GM19351 (cell line): ENCODE results near the gene FBXO47.

Experiments used
- ATAC-seq: cut with Tn5 transposase; IDR thresholded peaks from one replicate; pipeline ENCODE4 v1.9.1; 2021; ENCODE audit warnings: mild to moderate bottlenecking, moderate library complexity; ENCODE audit not compliant: unreplicated experiment

FBXO47 gene

GRCh38 chr17:38905375-38905774 lies 61.8 kb downstream of the FBXO47 start:
- no peak for ATAC-seq

DNA sequence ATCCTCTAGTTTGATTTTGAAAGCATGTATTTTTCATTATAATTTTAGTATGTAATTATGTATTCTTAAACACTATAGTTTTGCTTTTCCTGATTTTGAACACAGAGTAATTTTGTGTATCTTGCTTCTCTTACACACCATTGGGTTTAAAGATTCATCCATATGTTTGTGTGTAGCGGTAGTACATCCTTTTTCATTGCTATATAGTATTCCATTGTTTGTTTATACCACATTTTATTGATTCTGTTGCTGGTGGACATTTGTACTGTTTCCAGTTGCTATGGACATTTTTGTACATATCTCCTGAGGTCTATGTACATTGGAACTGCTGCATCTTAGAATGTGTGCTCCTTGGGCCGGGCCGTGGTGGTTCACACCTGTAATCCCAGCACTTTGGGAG lies 62.3 kb downstream of the FBXO47 start:
- no peak for ATAC-seq

DNA sequence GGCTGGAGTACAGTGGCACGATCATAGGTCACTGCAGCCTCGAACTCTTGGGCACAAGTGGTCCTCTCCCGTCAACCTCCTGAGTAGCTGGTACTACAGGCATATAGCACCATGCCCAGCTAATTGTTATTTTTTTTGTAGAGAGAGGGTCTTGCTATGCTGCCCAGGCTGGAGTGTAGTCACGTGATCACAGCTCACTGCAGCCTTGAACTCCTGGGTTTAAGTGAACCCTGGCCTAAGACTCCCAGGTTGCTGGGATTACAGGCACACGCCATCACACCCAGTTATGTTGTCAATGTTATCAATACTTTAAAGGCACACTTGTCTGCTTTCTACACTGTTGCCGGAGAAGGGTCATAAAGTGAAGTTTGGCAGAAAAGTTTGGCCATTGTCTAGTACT lies 63.8 kb downstream of the FBXO47 start:
- ATAC-seq, result no peak

DNA sequence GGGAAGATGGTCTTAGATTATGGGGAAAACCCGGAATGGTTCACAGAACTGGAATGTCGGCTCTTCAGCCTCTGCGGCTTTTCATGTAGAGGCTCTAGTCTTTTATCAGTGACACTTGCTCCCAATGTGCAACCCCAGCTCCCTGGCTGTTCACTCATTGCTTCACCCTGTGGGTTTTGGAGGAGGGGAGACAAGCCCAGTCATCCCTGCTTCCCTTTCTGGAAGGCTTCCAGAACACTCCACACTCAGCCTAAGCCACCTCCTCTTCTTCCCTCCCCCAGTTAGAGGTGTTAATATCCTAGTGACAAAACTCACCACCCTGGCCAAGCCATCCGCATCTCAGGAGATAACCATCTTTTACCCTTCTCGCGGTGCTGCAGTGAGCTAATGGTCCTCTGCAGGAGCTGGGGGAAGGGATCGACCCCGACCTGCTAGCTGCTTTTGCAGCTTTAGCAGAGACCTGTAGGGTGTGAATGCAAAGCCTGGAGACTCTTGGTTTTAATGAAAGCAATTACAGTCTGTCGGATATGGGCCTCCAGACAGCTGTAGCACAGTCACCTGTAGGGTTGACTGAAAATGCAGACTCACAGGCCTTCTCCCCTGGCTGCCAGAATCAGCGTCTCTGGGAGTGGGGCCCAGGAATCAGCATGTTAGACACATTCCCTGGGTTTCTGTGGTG lies 66.1 kb downstream of the FBXO47 start:
- no peak for ATAC-seq

- ATAC-seq, result no peak
These were observed 67.8 kb downstream of the FBXO47 start for GRCh38 chr17:38899421-38899820.

DNA sequence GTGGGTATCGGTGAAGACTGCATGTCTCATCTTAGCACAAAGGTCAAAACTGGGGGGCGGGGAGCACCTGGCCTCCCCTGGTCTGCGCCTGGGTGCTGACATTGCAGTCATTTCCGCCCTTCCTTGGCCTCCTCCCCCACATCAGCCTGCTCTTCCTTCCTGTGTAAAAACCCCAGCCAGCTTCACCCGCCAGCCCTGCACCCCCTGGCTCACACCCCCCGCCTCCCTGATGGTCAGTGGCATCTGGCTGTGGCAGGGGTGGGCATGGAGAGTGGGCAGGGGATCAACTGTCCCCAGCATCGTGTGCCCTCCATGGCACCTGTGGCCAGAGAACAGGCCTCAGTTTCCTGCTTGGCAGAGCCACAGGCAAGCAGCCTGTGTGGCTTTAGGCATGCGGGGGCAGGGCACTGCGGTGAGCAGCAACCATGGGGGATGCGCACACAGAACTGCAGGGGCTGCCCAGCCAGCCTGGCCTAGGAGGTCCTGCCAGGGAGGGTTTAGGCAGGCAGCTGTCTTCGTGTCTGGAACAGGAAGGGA lies 68.3 kb downstream of the FBXO47 start:
- peak; percentile 84 for ATAC-seq

DNA sequence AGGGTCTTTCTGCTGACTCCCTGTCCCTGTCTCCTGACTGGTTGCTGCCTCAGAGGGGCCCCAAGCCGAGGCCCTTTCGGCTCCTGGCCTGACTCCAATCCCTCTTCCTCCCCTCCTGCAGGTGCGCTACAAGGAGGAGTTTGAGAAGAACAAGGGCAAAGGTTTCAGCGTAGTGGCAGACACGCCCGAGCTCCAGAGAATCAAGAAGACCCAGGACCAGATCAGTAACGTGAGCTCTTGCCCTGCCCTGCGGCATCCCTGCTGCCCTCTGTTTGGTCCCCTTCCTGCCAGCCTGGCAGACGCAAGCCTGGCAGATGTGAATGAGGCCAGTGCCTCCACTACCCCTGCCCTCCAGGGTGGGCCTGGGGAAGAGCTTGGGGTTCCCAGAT lies 68.9 kb downstream of the FBXO47 start:
- ATAC-seq, result peak; percentile 3

DNA sequence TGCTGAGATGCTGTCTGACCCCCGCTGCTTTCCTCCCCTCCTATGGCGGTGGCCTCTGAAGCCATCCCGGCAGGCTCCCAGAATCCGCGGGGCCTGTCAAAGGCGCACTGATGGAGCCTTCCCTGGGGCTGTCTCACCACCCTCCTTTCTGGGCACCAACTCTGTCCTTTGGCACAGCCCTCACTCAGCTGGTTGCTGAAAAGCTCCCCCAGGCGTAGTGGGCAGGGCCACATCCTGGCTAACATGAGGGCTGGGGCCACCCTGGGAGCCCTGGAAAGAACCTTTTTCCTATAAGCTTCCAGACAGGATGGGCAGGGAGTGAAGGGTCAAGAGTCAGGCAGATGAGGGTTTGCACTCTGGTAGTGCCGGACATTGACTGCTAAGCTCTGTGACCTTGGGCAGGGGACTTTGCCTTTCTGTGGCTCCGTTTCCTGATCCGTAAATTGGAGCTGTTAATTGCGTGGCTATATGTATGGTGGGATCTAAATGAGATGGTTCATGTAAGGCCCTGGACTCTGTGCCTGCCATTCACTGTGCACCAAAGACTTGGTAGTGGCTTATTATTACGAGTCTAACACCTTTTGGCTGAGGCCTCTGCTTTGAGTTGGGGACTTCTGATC lies 69.4 kb downstream of the FBXO47 start:
- ATAC-seq, result no peak

DNA sequence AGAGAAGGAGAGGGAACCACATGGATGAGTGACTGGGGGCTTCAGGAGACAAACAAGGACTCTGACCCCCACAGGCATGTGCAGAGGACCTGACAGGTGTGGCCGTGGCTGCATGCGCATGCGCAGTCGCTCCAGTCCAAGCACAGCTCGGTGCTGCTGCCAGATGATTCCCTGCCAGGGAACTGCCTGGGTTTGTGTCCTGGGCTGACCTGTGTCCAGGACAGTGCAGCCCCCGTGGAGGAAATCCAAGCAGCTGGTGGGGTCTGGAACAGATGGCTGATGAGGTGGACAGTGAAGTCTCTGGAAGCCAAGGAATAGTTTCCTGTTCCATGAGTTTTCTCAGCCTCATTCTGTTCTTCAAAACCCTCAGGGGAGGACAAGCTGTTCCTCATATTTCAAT lies 70.0 kb downstream of the FBXO47 start:
- no peak for ATAC-seq

- no peak for ATAC-seq
These were observed 70.8 kb downstream of the FBXO47 start for GRCh38 chr17:38896346-38896954.

GRCh38 chr17:38894276-38894675 lies 72.9 kb downstream of the FBXO47 start:
- no peak for ATAC-seq

- ATAC-seq, result no peak
These were observed 73.6 kb downstream of the FBXO47 start for GRCh38 chr17:38893607-38894006.

DNA sequence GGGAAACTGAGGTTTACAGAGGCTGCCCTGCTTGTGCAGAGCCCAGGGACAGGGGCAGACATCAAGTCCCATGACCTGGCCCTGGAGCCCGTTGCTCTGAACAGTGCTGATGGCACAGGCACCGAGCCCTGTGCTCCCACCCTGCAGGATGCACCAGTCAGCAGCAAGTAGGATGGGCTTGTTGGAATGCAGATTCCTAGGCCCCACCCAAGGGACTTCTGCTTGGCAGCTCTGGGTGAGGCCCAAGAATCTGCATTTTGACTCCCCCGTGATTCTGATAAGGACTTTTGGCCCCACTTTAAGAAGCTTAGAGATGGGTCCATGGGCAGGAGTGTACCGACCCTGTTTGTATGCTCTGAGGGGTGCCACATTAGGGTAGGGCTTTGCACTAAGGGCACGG lies 74.1 kb downstream of the FBXO47 start:
- ATAC-seq, result no peak

- no peak for ATAC-seq
These were observed 74.6 kb downstream of the FBXO47 start for GRCh38 chr17:38892620-38893019.

GRCh38 chr17:38892083-38892482 lies 75.1 kb downstream of the FBXO47 start:
- ATAC-seq, result no peak

DNA sequence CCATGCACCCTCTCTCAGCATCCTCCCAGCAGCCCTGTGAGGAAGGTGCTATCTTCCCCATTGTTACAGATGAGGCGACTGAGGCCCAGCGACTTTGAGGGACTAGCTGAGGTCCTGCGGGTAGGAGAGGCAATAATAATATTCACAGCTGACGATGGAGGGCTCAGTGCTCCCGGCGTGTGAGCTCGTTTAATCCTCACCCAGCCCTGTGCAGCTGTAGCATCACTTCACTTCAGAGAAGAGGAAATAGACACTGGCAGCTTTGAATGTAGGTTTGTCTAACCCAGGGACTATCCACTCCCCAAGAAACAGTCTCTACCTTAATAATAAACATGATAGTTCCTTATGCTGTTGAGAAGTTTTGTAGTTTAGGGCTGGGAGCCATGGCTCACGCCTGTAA lies 75.8 kb downstream of the FBXO47 start:
- ATAC-seq, result no peak

GRCh38 chr17:38890410-38890746 lies 76.8 kb downstream of the FBXO47 start:
- no peak for ATAC-seq

DNA sequence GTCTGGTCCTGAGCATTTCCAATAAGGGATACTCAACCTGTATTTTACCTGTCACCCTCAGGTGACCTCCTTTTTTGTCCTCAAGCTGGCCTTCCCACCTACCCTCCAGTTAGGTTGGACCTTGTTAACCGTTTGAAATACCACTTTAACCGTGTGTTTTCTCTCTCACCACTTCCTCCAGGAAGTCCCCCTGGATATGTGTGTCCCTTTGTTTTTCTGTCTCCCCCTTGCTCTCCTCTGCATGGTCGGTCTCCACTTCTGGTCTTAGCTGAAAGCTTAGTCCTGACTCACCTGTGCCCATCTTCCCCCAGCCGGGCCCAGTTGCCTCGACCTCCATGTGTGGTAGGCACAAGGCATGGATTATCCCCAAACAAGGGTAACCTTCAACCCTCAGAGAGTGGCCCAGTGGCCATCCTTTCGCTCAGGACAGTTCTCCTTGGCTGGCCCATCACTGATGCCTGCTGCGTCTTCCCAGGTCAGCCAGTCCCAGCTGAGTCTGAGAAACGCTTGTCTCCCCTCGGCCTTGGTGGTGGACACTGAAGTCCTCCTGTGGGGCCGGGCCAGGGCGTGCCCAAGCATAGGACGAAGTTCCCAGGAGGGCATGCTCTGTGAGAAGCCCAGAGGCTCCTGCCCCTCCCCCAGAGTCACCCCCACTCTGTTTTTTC lies 77.3 kb downstream of the FBXO47 start:
- no peak for ATAC-seq

DNA sequence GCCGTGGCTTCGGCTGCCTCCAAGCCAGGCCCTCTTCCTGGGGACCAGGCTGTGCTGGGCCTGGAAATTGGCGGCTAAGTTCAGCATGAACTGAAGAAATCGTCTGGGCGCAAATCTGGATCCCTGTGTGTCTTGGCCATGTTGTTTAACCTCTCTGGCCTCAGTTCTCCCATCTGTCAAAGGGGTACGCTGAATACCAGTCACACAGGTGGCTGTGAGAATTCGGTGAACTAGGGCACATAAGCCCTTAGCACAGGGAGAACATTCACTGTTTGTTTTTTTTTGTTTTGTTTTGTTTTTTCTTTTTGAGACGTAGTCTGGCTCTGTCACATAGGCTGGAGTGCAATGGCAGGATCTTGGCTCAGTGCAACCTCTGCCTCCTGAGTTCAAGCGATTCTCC lies 78.4 kb downstream of the FBXO47 start:
- ATAC-seq, result no peak

- no peak for ATAC-seq
These were observed 80.6 kb downstream of the FBXO47 start for GRCh38 chr17:38886643-38887010.
